HUDEP-2 (cell line): ENCODE results near the gene OGG1.

ENCODE experiments used
- DNase-seq, 76 experiments: peaks; one replicate each; lab custom pipeline; 2025; ENCODE audit not compliant: unreplicated experiment in 76 of 76; lab: John Stamatoyannopoulos, UW

Gene OGG1

GRCh38 chr3:9749645-9750555, at the start of gene OGG1:
Gene OGG1 (plus strand): TSS chr3:9749952. CDS start chr3:9750287, 335 bp downstream.
- DNase-seq = peak; percentile 76 to 99 (median 96)

- DNase-seq = no peak
Observed at GRCh38 chr3:9700536-9700935, 49.2 kb upstream of the OGG1 start.

GRCh38 chr3:9701006-9701405, 48.7 kb upstream of the OGG1 start:
- no peak for DNase-seq

- DNase-seq = no peak
Observed at GRCh38 chr3:9701711-9702110, 48.0 kb upstream of the OGG1 start.

GRCh38 chr3:9703240-9703639, 46.5 kb upstream of the OGG1 start:
- DNase-seq = no peak

- no peak for DNase-seq
Observed at GRCh38 chr3:9703736-9704346, 45.9 kb upstream of the OGG1 start, which contains the start of gene CPNE9. Gene CPNE9 (plus strand): TSS chr3:9703833. CDS start chr3:9703997, 164 bp downstream.

GRCh38 chr3:9704347-9705322, 45.1 kb upstream of the OGG1 start:
- DNase-seq = peak in 17 of 76 experiments; percentile 5 to 42 (median 14)

GRCh38 chr3:9710174-9710739, 39.5 kb upstream of the OGG1 start:
- no peak for DNase-seq

- no peak for DNase-seq
Observed at GRCh38 chr3:9712415-9712814, 37.3 kb upstream of the OGG1 start.

- no peak for DNase-seq
Observed at GRCh38 chr3:9713142-9713541, 36.6 kb upstream of the OGG1 start.

GRCh38 chr3:9715136-9715535, 34.6 kb upstream of the OGG1 start:
- DNase-seq = peak in 15 of 76 experiments; percentile 7 to 33 (median 14)

- DNase-seq = peak in 73 of 76 experiments; percentile 18 to 90 (median 76)
Observed at GRCh38 chr3:9715764-9716437, 33.9 kb upstream of the OGG1 start.

GRCh38 chr3:9716801-9717555, 32.8 kb upstream of the OGG1 start:
- DNase-seq = no peak

GRCh38 chr3:9717563-9717962, 32.2 kb upstream of the OGG1 start:
- DNase-seq = no peak

- DNase-seq = no peak
Observed at GRCh38 chr3:9718118-9718517, 31.6 kb upstream of the OGG1 start.

GRCh38 chr3:9721015-9721699, 28.6 kb upstream of the OGG1 start:
- no peak for DNase-seq

- no peak for DNase-seq
Observed at GRCh38 chr3:9721700-9722060, 28.1 kb upstream of the OGG1 start.

GRCh38 chr3:9725775-9726515, 23.8 kb upstream of the OGG1 start:
- DNase-seq = no peak
